Measurements from ENCODE around the gene WDR91.

The WDR91 gene

DNA sequence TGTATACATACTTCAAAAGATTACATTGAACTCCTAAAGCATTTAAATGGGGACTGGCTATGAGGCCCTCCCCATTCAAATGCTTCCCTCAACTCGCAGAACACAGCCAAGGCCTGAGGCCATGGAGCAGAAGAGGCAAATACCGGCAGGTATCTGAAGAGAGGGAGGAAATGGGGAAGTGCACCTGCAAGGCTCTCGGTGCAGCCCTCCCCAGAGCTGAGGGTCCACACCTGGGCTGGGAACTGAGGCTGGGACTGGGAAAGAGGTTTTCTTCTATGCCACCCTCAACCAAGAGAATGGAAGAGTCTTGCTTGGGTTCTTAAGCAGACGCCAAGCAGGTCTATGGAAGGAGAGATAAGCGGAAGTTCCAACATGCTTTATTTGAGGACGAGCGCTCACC is 27.8 kb downstream of the WDR91 start:
- Histone ChIP-seq H3K9ac (ENCODE audit: low read length) (no peak overlapping the region), H3K9me2 (replicated peaks; ENCODE audit: insufficient read depth, low read length) (no peaks in the 10 kb centered on the region), H3K27ac (ENCODE audit: low read depth, low read length) (no peak overlapping the region), H4K20me1 (ENCODE audit: low read depth, low read length) (no peaks in the 10 kb centered on the region), H3K36me3 (ENCODE audit: low read length) (peaks cover 5% of the 10 kb centered on the region; the same call in 1 of the 2 replicates), H3K79me2 (ENCODE audit: insufficient read depth, low read length) (no peaks in the 10 kb centered on the region), H3K9me3 (ENCODE audit: insufficient read depth, low read length) (peaks cover 28% of the 10 kb centered on the region; the same call in 1 of the 2 replicates), H3F3A (ENCODE audit: insufficient read depth) (no peaks in the 10 kb centered on the region), H3K27me3 (ENCODE audit: low read length) (no peaks in the 10 kb centered on the region), H3K4me2 (ENCODE audit: low read depth, low read length, poor library complexity, severe bottlenecking) (no peak overlapping the region), H3K4me3 (ENCODE audit: insufficient read depth, low read length, poor library complexity, severe bottlenecking) (no peak overlapping the region), H2AFZ (ENCODE audit: low read depth, low read length, severe bottlenecking) (no peak overlapping the region)
- TF ChIP-seq EZH2phosphoT487 (conservative IDR thresholded peaks at IDR 0.05; ENCODE audit: low read length) = no peak
- TF ChIP-seq, protein P1, sequence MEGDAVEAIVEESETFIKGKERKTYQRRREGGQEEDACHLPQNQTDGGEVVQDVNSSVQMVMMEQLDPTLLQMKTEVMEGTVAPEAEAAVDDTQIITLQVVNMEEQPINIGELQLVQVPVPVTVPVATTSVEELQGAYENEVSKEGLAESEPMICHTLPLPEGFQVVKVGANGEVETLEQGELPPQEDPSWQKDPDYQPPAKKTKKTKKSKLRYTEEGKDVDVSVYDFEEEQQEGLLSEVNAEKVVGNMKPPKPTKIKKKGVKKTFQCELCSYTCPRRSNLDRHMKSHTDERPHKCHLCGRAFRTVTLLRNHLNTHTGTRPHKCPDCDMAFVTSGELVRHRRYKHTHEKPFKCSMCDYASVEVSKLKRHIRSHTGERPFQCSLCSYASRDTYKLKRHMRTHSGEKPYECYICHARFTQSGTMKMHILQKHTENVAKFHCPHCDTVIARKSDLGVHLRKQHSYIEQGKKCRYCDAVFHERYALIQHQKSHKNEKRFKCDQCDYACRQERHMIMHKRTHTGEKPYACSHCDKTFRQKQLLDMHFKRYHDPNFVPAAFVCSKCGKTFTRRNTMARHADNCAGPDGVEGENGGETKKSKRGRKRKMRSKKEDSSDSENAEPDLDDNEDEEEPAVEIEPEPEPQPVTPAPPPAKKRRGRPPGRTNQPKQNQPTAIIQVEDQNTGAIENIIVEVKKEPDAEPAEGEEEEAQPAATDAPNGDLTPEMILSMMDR (IDR thresholded peaks at IDR 0.05; ENCODE audit: insufficient read depth, low read length, poor library complexity, severe bottlenecking) = no peak

- Histone ChIP-seq H3K9ac (ENCODE audit: low read length) (no peak overlapping the region), H3K27me3 (ENCODE audit: low read length) (no peaks in the 10 kb centered on the region), H3K4me2 (ENCODE audit: low read depth, low read length, poor library complexity, severe bottlenecking) (no peak overlapping the region), H3K4me3 (ENCODE audit: insufficient read depth, low read length, poor library complexity, severe bottlenecking) (no peak overlapping the region), H3K9me2 (replicated peaks; ENCODE audit: insufficient read depth, low read length) (no peaks in the 10 kb centered on the region), H2AFZ (ENCODE audit: low read depth, low read length, severe bottlenecking) (no peak overlapping the region), H3K36me3 (ENCODE audit: low read length) (peaks cover 5% of the 10 kb centered on the region; the same call in 1 of the 2 replicates), H4K20me1 (ENCODE audit: low read depth, low read length) (no peaks in the 10 kb centered on the region), H3F3A (ENCODE audit: insufficient read depth) (no peaks in the 10 kb centered on the region), H3K79me2 (ENCODE audit: insufficient read depth, low read length) (no peaks in the 10 kb centered on the region), H3K27ac (ENCODE audit: low read depth, low read length) (no peak overlapping the region), H3K9me3 (ENCODE audit: insufficient read depth, low read length) (peaks cover 28% of the 10 kb centered on the region; the same call in 1 of the 2 replicates)
- TF ChIP-seq EZH2phosphoT487 (conservative IDR thresholded peaks at IDR 0.05; ENCODE audit: low read length) = no peak
- TF ChIP-seq, protein P1 (IDR thresholded peaks at IDR 0.05; ENCODE audit: insufficient read depth, low read length, poor library complexity, severe bottlenecking) = no peak
These were observed 29.2 kb downstream of the WDR91 start for GRCh38 chr7:135181929-135182678.

DNA sequence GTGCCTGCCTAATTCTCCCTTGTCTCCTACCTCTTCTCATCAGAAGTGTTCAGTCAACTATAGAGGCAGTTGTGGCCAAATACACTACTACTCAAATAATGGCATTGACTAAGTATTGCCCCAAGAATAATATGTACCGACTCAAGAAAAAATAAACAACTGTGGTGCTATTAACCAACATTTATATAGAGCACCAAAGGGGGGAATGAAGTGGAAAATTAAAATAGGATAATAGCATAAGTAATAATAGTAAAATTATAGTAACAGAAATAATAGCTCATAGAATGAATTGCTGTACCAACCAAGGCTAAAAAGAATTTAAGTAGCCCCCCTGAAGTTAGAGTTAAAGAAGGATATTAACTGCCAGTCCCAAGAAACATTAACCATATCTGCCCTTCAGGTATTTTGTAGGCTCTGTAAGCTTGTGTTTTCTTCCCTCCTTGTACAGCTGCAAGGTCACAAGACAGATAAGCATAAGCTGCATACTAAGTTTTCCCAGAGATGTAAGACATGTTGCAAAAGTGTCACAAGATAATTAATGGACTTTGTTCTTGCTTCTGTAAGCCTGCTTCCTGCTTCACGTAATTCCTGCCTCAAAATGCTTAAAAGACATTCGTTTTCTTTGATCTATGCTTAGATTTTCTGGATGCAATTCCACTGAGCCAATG is 29.9 kb downstream of the WDR91 start:
- Histone ChIP-seq H3K9me3 (ENCODE audit: insufficient read depth, low read length) (peaks cover 28% of the 10 kb centered on the region; the same call in 1 of the 2 replicates), H3K27ac (ENCODE audit: low read depth, low read length) (no peak overlapping the region), H3K36me3 (ENCODE audit: low read length) (peaks cover 5% of the 10 kb centered on the region; the same call in 1 of the 2 replicates), H3K4me2 (ENCODE audit: low read depth, low read length, poor library complexity, severe bottlenecking) (no peak overlapping the region), H3K4me3 (ENCODE audit: insufficient read depth, low read length, poor library complexity, severe bottlenecking) (no peak overlapping the region), H4K20me1 (ENCODE audit: low read depth, low read length) (no peaks in the 10 kb centered on the region), H2AFZ (ENCODE audit: low read depth, low read length, severe bottlenecking) (no peak overlapping the region), H3K9me2 (replicated peaks; ENCODE audit: insufficient read depth, low read length) (no peaks in the 10 kb centered on the region), H3K79me2 (ENCODE audit: insufficient read depth, low read length) (no peaks in the 10 kb centered on the region), H3K9ac (ENCODE audit: low read length) (no peak overlapping the region), H3F3A (ENCODE audit: insufficient read depth) (no peaks in the 10 kb centered on the region), H3K27me3 (ENCODE audit: low read length) (no peaks in the 10 kb centered on the region)
- TF ChIP-seq, protein P1 (IDR thresholded peaks at IDR 0.05; ENCODE audit: insufficient read depth, low read length, poor library complexity, severe bottlenecking) = no peak
- no peak for TF ChIP-seq EZH2phosphoT487 (conservative IDR thresholded peaks at IDR 0.05; ENCODE audit: low read length)

Measured in SU-DHL-6 (cell line).